ENCODE measurements around the gene NPW. TPM values are rescaled to one million over a fixed set of nuclear protein-coding genes. Genes with fewer than 3 reads are reported as not detected.

NPW gene
- total and polyA plus RNA-seq, 2 donors (not counting 1 experiment from before 2014, with no cell fraction given) = 0.20 to 0.99 TPM

DNA sequence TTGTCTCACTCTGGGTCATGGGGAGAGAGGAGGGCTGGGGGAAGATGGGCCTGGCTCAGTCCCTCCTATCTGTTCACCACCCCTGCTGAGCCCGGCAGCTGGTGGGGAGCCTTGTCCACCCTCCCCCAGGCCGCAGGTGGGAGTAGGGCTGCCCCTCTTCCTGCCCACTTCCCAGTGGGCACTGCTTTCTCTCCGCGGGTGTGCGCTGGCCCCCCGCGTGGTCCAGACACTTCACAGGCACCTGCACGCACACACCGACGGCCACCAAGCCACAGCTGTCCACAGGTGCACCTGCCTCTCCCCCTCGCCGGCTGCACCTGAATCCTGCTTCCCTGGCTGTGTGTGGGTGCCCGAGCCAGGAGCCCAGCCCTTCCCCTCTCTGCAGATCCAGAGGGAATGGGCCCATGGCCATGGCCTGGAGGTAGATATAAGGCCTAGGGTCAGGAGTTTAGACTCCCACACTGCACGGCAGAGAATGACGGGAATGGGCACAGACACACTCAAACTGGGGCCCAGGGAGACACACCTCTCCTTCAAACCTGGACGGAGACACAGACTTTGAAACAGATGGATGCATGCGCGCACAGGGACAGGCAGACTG is 9.1 kb downstream of the NPW start:
- peaks cover 29% of the 10 kb centered on the region for H3K4me1 ChIP-seq (ENCODE audit: control insufficient read depth, extremely low read depth, insufficient read depth, low read length)
- no peaks in the 10 kb centered on the region for H3K27me3 ChIP-seq (ENCODE audit: control insufficient read depth, insufficient read depth, low read length)
- no peaks in the 10 kb centered on the region for H4K20me1 ChIP-seq (ENCODE audit: control insufficient read depth, extremely low read depth, insufficient read depth, low read length)
- no peak for DNase-seq (ENCODE audit: low read depth in 2 of 2)
- no peak overlapping the region for H2AFZ ChIP-seq (ENCODE audit: low read length)
- no peak overlapping the region for H3K9ac ChIP-seq (ENCODE audit: insufficient read depth, low read length)
- no peak overlapping the region for H3K27ac ChIP-seq (ENCODE audit: insufficient read depth, low read length)
- no peaks in the 10 kb centered on the region for H3K9me3 ChIP-seq (ENCODE audit: control insufficient read depth, insufficient read depth, low read depth, low read length)
- no peak overlapping the region for H3K4me2 ChIP-seq (ENCODE audit: extremely low read depth, insufficient read depth, low read length)
- H3K79me2 ChIP-seq (ENCODE audit: control insufficient read depth, insufficient read depth, low read length) = peaks cover 5% of the 10 kb centered on the region
- TF ChIP-seq, protein P1, sequence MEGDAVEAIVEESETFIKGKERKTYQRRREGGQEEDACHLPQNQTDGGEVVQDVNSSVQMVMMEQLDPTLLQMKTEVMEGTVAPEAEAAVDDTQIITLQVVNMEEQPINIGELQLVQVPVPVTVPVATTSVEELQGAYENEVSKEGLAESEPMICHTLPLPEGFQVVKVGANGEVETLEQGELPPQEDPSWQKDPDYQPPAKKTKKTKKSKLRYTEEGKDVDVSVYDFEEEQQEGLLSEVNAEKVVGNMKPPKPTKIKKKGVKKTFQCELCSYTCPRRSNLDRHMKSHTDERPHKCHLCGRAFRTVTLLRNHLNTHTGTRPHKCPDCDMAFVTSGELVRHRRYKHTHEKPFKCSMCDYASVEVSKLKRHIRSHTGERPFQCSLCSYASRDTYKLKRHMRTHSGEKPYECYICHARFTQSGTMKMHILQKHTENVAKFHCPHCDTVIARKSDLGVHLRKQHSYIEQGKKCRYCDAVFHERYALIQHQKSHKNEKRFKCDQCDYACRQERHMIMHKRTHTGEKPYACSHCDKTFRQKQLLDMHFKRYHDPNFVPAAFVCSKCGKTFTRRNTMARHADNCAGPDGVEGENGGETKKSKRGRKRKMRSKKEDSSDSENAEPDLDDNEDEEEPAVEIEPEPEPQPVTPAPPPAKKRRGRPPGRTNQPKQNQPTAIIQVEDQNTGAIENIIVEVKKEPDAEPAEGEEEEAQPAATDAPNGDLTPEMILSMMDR (conservative IDR thresholded peaks at IDR 0.05 in 1 of 2, IDR thresholded peaks at IDR 0.05 in 1 of 2; ENCODE audit: low read depth in 1 of 2, low read length in 2 of 2) = no peak
- TF ChIP-seq EZH2 (IDR thresholded peaks at IDR 0.05; ENCODE audit: low read length, missing control alignments) = no peak
- H3K36me3 ChIP-seq (ENCODE audit: control insufficient read depth, insufficient read depth, low read length) = peaks cover 2% of the 10 kb centered on the region
- H3K4me3 ChIP-seq (replicated peaks in 1 of 4; ENCODE audit: control extremely low read depth in 1 of 4, insufficient read depth in 1 of 4, low read depth in 3 of 4, low read length in 4 of 4) = peak overlapping the region in 1 of 4 experiments; percentile 4

- no peak overlapping the region for H2AFZ ChIP-seq (ENCODE audit: low read length)
- H3K4me1 ChIP-seq (ENCODE audit: control insufficient read depth, extremely low read depth, insufficient read depth, low read length) = peaks cover 27% of the 10 kb centered on the region
- no peaks in the 10 kb centered on the region for H3K9me3 ChIP-seq (ENCODE audit: control insufficient read depth, insufficient read depth, low read depth, low read length)
- TF ChIP-seq, protein P1 (conservative IDR thresholded peaks at IDR 0.05 in 1 of 2, IDR thresholded peaks at IDR 0.05 in 1 of 2; ENCODE audit: low read depth in 1 of 2, low read length in 2 of 2) = no peak
- TF ChIP-seq EZH2 (IDR thresholded peaks at IDR 0.05; ENCODE audit: low read length, missing control alignments) = no peak
- H3K9ac ChIP-seq (ENCODE audit: insufficient read depth, low read length) = no peak overlapping the region
- no peak overlapping the region for H3K4me3 ChIP-seq (replicated peaks in 1 of 4; ENCODE audit: control extremely low read depth in 1 of 4, insufficient read depth in 1 of 4, low read depth in 3 of 4, low read length in 4 of 4)
- H4K20me1 ChIP-seq (ENCODE audit: control insufficient read depth, extremely low read depth, insufficient read depth, low read length) = no peaks in the 10 kb centered on the region
- peaks cover 2% of the 10 kb centered on the region for H3K36me3 ChIP-seq (ENCODE audit: control insufficient read depth, insufficient read depth, low read length)
- H3K4me2 ChIP-seq (ENCODE audit: extremely low read depth, insufficient read depth, low read length) = no peak overlapping the region
- H3K27ac ChIP-seq (ENCODE audit: insufficient read depth, low read length) = no peak overlapping the region
- peaks cover 9% of the 10 kb centered on the region for H3K79me2 ChIP-seq (ENCODE audit: control insufficient read depth, insufficient read depth, low read length)
- DNase-seq (ENCODE audit: low read depth in 2 of 2) = no peak
- no peaks in the 10 kb centered on the region for H3K27me3 ChIP-seq (ENCODE audit: control insufficient read depth, insufficient read depth, low read length)
These were observed 9.8 kb downstream of the NPW start for GRCh38 chr16:2029350-2029749.

DNA sequence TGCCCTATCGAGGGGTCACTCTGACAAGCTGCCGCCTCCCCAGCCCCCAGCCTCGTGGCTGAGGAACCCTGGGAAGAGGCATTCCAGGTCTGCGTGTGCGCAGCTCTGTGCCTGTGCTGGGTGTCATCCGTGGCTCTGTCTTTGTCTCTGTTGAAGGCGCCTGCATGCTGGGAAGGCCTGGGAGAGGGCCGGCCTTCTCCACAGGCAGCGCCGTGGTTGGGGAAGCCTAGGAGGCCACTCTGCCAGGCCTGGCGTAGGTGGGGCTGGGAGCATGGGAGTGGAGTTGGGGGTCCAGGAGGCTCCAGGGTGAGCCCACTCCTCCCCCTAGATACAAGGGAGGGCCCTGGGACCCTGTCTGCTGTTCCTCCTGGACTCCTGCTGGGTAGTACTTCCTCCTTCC is 10.5 kb downstream of the NPW start:
- H3K4me2 ChIP-seq (ENCODE audit: extremely low read depth, insufficient read depth, low read length) = no peak overlapping the region
- no peaks in the 10 kb centered on the region for H4K20me1 ChIP-seq (ENCODE audit: control insufficient read depth, extremely low read depth, insufficient read depth, low read length)
- peaks cover 31% of the 10 kb centered on the region for H3K4me1 ChIP-seq (ENCODE audit: control insufficient read depth, extremely low read depth, insufficient read depth, low read length)
- no peak overlapping the region for H2AFZ ChIP-seq (ENCODE audit: low read length)
- TF ChIP-seq, protein P1 (conservative IDR thresholded peaks at IDR 0.05 in 1 of 2, IDR thresholded peaks at IDR 0.05 in 1 of 2; ENCODE audit: low read depth in 1 of 2, low read length in 2 of 2) = no peak
- TF ChIP-seq EZH2 (IDR thresholded peaks at IDR 0.05; ENCODE audit: low read length, missing control alignments) = no peak
- H3K79me2 ChIP-seq (ENCODE audit: control insufficient read depth, insufficient read depth, low read length) = peaks cover 14% of the 10 kb centered on the region
- no peak overlapping the region for H3K27ac ChIP-seq (ENCODE audit: insufficient read depth, low read length)
- H3K27me3 ChIP-seq (ENCODE audit: control insufficient read depth, insufficient read depth, low read length) = no peaks in the 10 kb centered on the region
- H3K9ac ChIP-seq (ENCODE audit: insufficient read depth, low read length) = no peak overlapping the region
- H3K4me3 ChIP-seq (replicated peaks in 1 of 4; ENCODE audit: control extremely low read depth in 1 of 4, insufficient read depth in 1 of 4, low read depth in 3 of 4, low read length in 4 of 4) = no peak overlapping the region
- no peaks in the 10 kb centered on the region for H3K9me3 ChIP-seq (ENCODE audit: control insufficient read depth, insufficient read depth, low read depth, low read length)
- peaks cover 2% of the 10 kb centered on the region for H3K36me3 ChIP-seq (ENCODE audit: control insufficient read depth, insufficient read depth, low read length)
- DNase-seq (ENCODE audit: low read depth in 2 of 2) = no peak
